ENCODE results near the gene RPP25.

Gene RPP25, protein sequence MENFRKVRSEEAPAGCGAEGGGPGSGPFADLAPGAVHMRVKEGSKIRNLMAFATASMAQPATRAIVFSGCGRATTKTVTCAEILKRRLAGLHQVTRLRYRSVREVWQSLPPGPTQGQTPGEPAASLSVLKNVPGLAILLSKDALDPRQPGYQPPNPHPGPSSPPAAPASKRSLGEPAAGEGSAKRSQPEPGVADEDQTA

DNA sequence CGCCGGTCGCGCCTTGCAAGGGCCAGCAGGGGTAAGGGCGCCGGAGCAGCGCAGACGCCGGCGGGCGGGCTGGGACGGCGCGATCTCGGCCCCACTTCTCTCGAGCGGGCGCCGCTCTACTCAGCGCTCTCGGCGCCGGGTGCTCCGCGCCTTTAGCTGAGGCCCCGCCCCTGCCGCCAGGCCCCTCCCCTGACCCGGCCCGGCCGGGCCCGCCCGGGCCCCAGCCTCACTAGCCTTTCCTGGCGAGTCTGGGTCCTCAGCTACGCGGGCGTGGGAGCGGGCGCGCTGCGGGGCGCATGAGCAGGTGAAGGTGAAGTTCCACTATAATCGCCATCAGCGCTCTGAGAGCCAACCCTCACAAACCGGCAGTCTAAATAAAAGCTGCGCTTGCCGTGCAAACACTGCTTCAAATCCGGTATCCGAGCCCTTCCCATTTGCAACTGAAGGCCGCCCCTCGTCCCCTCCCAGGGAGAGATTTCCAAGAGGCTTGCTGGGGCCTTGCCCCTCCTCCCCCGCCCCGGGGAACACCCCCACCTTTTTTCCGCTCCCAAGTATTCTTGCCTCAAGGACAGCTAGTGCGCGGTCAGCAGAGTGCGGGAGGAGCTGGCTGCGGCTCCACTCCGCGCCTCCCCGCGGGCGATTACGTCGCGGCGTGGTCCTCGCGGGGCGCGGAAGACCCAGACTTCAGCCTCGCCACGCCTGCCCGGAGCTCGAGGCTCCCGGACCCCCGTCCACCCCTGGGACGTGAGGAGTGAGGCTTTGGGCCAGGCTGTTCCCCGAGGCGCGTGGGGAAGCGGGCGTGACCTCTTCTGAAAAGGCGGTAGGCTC lies at the start of gene RPP25:
Gene RPP25 (minus strand): TSS at position 125 of the 828 bp plus-strand sequence. CDS start 189 bp downstream, outside the sequence.
- peak; percentile 49 for DNase-seq

DNA sequence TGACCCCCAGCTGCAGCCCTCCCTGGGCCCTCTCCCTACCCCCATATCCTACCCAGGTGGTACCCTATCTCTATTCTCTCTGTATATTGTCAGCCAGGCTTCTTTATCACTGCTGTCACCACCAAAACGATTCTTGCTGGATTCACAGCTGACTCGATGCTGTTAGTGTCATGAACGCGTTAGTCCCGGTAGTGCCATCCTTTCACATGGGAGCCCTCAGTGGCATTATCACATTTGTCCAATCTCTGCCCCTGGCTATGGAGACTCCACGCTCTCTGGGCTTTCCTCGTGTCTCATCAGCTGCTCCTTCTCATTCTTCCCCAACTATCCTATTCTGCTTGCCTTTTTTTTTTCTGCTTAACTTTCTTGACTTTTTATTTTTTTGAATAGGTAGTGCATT lies 45.8 kb upstream of the RPP25 start:
- DNase-seq, result no peak

DNA sequence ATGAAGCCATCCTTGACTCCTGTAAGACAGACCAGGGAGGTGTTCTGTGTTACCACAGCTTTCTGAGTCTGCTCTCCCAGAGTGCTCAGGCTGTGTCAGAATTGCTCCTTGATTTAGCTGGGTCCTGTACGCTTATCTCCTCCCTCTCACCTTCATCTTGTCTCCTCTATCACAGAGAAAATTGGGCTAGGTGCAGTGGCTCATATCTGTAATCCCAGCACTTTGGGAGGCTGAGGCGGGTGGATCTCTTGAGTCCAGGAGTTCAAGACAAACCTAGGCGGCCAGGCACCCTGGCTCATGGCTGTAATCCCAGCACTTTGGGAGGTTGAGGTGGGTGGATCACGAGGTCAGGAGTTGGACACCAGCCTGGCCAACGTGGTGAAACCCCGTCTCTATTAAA lies 44.7 kb upstream of the RPP25 start:
- DNase-seq, result no peak

DNA sequence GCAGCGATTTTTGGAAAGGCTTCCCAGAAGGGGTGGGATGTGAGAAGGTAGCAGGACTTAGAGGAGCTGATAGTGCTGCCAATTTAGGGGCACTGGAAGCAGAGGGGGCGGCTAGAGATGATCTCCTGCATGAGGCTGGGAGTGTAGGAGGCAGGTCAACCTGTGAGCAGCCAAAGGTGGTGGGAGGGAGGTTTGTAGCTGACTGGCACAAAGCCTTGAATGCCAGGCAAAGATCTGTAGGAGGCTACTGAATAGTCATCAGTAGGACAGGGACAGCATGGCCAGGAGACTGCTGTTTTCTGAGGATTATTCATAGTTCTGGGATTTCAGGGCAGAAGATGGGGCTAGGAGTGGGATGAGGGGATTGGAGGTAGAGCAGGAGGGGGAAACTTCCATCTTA lies 41.0 kb upstream of the RPP25 start:
- no peak for DNase-seq

DNA sequence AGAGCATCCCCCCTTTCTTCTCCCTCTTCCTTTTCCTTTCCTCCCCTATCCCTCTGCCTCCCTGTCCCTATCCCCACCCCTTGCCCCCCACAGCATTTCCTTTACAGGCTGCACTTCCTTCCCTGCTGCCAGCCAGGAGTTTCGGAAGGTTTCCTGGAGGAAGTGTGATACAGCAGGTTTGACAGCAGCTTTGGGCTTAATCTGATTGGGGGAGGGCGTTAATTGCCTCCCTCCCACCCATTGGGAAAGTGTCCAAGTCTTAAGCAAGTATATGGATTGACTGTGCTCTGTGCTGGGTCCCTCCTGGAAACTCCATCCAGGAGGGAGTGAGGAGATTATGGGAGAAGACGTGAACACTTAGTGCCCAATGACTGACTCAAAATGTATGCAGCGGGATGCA lies 40.6 kb upstream of the RPP25 start:
- no peak for DNase-seq

DNA sequence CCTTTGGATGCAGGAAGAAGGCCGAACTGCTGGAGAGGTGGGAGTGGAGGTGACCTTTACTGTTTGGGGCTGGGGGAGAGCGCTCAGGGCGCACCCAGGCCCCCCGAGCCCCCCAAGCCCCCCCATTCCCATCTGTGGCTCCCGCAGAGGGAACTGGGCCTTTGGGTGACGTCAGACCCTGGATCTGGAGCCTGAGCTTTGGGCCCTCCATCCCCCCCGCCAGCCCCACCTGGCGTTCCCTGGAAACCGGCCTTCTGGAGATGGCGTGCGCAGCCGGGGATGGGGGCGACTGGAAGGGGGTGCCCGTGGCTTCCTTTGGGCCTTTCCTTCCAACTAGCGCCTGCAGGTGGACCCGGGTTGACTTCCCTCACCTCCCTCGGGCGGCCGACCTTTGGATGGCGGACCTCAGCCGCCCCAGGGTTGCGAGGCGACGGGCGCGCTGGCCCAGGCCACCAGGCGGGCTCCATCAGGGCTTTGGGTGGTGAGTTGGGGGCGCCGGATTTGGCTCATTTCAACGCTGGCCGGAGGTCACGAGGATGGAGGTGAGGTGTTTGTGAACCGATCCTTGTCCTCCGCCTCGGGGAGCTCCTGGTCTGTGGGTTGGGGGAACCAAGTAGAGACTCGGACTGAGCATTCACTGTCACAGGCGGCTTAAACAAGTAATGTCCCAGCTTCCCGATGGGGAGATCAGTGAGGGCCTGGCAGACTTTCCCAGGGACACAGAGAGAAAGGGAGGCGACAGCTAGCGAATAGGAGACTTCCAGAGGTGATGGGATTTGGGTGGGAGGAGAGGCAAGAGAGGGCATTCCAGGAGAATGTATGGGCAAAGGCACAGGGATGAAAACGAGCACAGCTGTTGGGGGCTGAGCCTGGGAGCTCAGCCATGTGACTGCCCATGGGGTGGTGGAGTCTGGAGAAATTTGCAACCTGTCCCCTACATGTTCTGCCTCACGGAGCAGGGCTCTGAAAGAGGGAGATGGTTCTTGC lies 39.5 kb upstream of the RPP25 start:
- DNase-seq, result no peak

DNA sequence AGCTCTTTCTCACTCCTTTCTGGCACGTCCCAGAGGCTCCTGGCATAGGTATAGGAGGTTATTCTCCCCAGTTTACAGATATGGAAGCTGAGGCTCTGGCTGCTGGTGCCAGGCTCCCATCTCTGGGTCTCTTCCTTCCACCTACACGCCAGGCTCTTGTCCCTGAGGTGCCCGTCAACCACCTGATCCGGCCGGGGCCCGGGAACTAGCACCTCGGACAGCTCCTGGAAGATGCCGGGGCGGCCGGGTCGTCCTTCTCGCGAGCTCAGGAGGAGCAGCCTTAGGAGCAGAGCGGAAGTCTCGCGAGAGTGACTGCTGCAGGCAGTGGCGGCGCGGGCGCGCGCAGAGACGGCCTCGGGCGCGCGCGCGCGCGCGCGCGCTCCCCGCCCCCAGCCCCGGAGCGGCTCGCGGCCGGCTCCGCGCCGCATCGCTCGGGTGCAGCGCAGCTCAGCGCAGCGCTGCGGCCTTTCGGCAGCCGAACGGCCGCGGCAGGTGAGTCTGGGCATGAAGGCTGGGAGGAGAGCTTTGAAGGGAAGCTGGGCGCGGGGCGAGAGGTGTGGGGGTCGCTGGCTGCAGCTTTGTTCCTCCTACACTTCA lies 38.7 kb upstream of the RPP25 start, which contains the start of gene SCAMP5:
Gene SCAMP5 (plus strand): TSS at position 382 of the 597 bp plus-strand sequence. CDS start 16,277 bp downstream, outside the sequence.
- peak; percentile 71 for DNase-seq

DNA sequence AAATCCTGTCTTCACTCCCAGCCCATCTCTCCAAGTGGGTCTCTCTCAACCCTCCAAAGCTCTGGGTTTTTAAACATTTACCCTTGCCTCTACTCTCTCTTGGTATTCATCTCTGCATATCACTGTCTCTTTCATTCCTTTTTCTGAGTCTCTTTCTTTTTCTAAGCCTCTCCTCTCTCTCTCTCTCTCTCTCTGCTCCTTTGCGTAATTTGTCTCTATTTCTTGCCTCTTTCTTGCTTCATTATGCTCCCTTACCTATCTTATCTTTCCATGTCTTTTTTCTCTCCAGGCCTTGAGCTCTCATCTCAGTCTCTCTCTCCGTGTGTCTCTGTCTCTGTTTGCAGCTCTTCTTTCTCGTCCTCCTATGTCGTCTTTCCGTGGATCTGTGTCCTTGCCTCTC lies 38.1 kb upstream of the RPP25 start:
- DNase-seq, result no peak

DNA sequence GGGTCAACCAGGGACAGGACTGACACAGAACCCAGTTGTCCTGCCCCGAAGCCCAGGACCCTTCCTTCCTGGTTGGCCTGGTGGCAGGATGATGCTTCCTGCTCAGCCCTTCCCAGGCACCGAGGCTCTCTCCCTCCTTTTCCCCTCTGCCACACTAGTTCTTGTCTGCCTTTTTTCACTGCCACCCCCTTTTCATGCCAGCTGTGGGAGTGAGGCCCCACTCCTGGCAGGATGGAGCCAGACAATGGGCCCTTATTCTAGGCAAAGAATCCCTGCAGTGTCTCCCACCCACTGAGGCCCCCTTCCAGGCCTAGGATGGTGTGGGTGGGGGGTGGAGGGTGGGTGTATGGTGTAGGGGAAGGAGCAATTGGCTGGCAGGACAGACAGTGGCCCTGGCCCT lies 37.7 kb upstream of the RPP25 start:
- no peak for DNase-seq

DNA sequence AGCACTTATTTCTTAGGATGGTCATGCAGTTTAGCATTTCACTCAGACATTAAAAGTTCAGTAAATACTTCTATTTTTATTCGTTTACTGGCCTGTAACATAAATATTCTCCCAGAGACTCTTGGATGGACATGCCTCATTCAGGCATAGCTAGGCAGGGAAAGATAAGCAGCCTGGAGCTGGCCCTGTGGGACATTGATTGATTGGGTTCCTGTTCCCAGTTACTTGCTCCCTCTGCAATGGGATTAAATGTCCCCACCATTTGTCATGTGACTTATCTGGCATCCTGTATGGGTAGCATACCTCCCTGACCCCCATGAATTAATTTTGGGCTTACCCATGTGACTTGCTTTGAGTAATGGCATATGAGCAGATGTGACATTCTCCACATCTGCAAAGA lies 36.0 kb upstream of the RPP25 start:
- DNase-seq, result no peak

DNA sequence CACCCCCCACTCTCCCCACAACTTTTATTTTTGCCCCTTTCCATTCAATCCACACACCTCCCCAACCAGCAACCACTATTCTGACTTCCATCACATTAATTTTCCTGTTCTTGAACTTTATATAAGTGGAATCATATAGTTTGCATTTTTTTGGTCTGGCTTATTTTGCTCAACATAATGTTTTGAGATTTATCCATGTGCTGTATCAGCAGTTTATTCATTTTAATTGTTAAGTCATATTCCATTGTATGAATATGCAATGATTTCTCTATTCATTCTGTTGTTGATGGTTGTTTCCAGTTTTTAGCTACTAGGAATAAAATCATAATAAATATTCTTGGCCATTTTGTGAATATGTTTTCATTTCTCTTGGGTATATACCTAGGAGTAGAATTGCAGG lies 33.0 kb upstream of the RPP25 start:
- no peak for DNase-seq

DNA sequence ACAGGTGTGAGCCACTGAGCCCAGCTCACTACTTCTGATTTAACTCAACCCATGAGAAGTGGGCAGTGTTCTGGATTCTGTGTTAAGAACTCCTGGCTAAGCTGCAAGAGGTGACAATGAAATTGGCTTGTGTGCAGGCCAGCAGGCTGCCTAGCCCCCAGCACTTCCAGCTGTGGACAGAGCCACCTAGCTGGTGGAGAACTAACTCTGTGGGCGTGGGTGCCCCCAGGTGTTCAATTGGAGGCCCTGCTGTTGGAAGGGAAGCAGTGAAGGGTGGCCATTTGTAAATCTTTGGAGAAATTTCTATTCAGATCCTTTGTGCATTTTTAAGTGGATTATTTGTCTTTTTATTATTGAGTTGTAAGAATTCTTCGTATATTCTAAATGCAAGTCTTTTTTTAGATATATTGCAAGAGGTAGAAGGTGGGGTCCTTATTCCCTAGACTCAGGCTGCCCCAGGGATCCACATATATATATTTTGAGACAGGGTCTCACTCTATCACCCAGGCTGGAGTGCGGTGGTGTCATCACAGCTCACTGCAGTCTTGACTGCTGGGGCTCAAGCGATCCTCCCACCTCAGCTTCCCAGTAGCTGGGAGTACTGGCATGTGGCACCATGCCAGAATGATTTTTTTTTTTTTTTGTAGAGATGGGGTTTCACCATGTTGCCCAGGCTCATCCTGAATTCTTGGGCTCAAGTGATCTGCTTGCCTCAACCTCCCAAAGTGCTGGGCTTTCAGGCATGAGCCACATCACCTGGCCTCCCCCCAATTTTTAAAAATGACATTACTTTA lies 31.6 kb upstream of the RPP25 start:
- no peak for DNase-seq

DNA sequence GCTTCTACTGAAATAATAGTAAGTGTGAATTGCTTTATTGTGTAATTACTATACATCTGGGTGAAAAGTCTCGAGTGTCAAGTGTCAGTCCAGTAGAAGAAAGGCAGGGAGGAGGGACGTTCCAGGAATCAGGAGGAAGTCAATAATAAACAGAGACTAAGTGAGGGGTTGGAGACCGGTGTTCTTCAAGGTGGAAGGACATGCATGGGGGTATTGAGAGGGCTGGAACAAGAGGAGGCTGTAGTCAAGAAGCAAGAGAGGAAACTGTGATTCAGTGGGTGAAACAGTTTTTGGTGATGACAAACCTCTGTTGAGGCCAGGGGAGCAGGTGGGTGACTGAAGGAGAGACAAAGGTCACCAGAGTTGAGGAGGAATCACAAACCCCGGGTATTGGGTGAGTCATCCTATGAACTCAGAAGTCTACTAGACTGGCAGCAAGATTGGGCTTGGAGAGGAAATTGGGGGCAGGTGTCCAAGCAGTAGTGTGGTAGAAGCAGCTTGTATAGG lies 27.2 kb upstream of the RPP25 start:
- DNase-seq, result no peak

DNA sequence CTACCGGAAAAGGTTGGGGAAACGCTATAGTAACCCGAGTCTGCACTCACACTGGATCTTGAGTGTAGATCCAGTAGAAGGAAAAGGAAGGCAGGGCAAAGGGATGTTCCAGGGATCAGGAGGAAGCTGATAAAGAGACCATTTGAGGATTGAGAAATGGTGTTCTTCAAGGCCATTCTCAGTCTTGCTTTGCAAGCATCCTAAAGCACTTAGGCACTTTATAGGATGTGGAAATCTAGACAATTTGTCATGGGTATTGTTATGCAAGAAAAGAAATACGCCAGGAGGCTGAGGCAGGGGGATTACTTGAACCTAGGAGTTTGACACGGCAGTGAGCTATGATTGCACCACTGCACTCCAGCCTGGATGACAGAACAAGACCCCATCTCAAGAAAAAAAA lies 25.6 kb upstream of the RPP25 start:
- no peak for DNase-seq

DNA sequence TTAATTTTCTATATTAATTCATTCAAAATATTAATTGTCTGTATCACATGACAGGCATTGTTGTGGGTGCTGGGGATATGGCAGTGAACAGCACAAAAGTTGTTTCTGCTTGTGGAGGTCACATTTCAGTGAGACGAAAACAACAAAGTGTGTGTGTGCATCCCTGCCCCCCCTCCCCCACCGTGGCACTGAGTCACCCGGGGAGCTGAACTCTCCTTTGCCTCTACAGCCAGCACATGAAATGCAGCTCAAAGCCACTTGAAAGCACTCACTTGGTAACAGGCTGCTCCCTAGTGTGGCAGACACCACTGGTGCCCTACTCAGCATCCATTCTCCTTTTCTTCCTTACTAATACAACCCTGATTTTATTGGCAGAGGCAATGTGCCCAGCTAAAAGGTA lies 21.9 kb upstream of the RPP25 start:
- DNase-seq, result no peak

DNA sequence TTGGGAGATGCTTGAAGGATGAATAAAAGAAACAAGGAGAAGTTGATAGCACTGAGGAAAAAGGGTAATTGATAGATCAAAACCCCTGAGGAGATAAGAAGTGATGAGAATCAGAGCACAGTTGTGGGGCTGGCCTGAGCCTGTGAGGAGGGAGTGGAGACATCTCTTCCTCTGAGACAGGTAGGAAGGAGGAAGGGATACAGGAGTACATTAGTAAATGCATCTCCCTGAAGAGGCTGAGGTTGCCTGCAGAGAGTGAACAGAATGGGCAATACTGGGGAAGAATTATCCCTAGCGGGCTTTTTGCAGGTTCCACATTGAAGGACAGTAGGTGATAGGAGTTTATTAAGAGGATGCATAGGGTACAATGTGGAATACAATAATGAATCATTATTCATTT lies 21.5 kb upstream of the RPP25 start:
- DNase-seq, result no peak

DNA sequence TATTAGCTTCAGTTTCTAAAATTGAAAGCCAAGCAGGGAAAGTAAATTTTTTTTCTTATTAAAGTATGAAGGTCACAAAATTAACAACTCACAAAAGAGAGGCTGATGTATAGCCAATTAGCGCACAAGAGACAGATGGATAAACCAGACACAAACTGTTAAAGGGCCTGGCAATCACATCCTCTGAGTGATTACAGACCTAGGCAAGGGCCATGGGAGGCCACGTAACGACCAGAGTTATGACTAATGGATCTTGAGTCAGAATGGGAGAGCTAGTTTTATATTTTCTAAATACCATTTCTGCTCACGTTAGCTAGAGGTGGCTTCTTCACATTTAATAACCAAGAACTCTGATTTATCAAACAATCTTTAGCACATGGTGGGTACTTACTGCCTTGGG lies 21.0 kb upstream of the RPP25 start:
- no peak for DNase-seq

DNA sequence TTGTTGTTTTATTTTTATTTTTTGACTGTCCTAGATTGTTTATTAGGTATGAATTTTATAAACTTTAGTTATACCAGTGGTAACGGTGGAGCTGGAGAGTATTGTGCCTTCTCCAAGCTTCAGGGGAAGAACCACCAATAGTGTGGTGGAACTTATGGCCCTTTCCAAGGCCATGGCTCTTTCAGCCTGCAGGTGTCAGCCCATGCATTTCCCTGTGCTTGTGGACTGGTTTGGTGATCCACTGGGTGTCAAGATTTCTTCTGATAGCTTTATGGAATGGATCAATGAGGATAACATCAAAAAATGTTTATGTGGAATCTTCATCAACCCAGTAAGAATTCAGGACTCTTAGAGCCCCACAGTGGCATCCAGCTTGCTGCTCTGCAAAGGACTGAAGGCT lies 19.6 kb upstream of the RPP25 start:
- DNase-seq, result no peak

DNA sequence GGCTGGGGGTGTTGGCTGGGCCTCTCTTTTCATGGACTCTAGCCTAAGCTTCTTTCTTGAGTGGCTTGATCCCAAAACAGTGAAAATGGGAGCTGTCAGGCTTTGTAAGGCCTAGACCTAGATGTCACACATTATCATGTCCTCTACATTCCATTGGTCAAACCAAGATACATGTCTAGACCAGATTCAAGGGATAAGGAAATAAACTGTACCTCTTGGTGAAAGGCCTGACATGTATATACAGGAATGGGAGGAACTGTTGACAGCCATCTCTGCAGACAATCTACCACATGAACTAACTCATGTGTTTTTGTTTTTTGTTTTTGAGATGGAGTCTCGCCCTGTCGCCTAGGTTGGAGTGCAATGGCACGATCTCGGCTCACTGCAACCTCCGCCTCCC lies 11.1 kb upstream of the RPP25 start:
- no peak for DNase-seq

DNA sequence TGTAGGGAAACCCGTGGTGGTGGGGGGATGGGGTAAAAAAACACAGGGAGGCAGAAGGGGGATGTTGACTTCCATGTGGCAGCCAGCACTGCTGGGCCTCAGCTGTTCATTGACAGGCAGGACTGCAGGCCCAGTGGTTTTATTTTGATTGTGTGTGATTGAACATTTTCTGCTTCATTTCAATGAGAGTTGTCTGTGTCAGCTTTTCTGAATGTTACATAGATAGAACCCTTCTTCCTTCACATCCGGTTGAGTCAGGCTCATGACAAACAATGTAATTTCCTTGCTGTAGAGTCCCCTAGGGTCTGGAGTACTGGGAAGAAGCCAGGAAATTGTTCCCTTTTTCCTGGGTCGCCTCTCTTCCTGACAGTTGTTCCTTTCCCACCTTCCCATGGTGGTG lies 8.2 kb upstream of the RPP25 start:
- no peak for DNase-seq

DNA sequence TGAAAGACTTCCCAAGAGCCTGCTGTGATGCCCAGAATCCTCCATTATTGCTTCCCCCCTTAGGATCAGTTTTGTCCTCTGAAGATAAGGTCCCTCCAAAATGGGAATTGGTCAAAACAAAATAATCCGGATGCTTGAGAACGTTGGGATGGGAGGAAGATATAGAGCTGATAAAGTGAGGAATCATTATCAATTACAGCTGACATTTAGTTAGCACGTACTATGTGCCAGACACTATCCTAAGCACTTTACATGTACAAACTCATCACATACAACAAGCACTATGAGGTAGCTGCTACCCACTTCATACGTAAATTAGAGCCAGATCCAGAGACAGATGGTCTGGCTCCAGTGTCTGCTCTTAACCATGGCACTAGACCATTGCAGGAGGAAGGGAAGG lies 6.6 kb upstream of the RPP25 start:
- no peak for DNase-seq

DNA sequence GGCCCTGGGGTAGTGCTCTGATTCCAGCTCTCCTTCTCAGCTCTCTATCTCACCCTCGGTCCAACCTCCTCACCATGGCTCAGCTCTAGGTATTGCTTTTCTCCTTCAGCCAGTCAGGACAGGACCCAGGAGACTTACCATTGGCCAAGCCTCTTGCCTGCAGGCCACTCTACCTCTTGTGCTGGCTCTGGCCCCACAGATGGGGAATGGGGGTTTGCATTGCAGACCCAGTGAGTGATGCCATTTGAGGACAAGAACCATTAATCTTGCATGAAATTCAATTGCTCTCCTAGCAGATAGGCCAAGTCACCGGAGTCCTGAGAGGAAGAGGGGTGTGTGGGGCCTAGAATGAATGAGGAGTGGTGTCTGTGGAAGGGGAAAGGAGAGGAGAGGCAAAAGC lies 6.1 kb upstream of the RPP25 start:
- no peak for DNase-seq

Data from T1000 (cell line).